H1 (cell line): ENCODE data around the gene SPOCK3. TPM values are rescaled to one million over a fixed set of nuclear protein-coding genes. Genes with fewer than 3 reads are reported as not detected.

Source experiments
- CTCF ChIA-PET: fragments of 300-600 bp; sonication (Branson Sonifier 250); formaldehyde crosslinking; loops from one replicate; lab custom pipeline; 2021; ENCODE audit not compliant: partially characterized antibody; lab: Charles Lee
- POLR2A ChIA-PET: fragments of 300-600 bp; sonication (Branson Sonifier 250); formaldehyde crosslinking; loops from one replicate; lab custom pipeline; 2021; ENCODE audit warnings: inconsistent platforms; ENCODE audit not compliant: partially characterized antibody; lab: Charles Lee
- DNase-seq, 2 experiments: peaks; one replicate each; pipeline versions ENCODE4 v3.0.0 to v3.0.0-alpha.2; 2010 to 2022; ENCODE audit warnings: low spot score in 2 of 2, low read depth in 1 of 2, mixed read lengths in 1 of 2
- FAIRE-seq: peaks from 2 replicates; lab custom pipeline; 2011; peaks lifted over from hg19 to GRCh38; lab: Jason Lieb, UNC
- H2AFZ ChIP-seq: 2 replicates; pipeline ENCODE4 v1.8.1; 2012; ENCODE audit warnings: low read length, inconsistent platforms
- H2AK5ac ChIP-seq: 2 replicates; pipeline ENCODE4 v1.6.1; 2013; ENCODE audit warnings: low read depth, low read length
- H2BK120ac ChIP-seq: replicated peaks from 2 replicates; pipeline ENCODE3; 2013; ENCODE audit warnings: low read depth, low read length, inconsistent platforms
- H2BK12ac ChIP-seq: 2 replicates; pipeline ENCODE4 v1.6.1; 2013; ENCODE audit warnings: low read depth, low read length
- H2BK15ac ChIP-seq: 2 replicates; pipeline ENCODE4 v1.6.1; 2013; ENCODE audit warnings: low read length
- H2BK20ac ChIP-seq: 2 replicates; pipeline ENCODE4 v1.6.1; 2013; ENCODE audit warnings: low read length
- H2BK5ac ChIP-seq: 2 replicates; pipeline ENCODE4 v1.6.1; 2013; ENCODE audit warnings: low read depth, low read length
- H3K14ac ChIP-seq: 2 replicates; pipeline ENCODE4 v1.6.1; 2013; ENCODE audit warnings: inconsistent platforms; ENCODE audit not compliant: insufficient read length
- H3K18ac ChIP-seq: 2 replicates; pipeline ENCODE4 v1.6.1; 2013; ENCODE audit warnings: low read length; ENCODE audit errors: extremely low read depth
- H3K23ac ChIP-seq: 2 replicates; pipeline ENCODE4 v1.6.1; 2013; ENCODE audit warnings: inconsistent platforms; ENCODE audit not compliant: insufficient read length
- H3K23me2 ChIP-seq: 2 replicates; pipeline ENCODE4 v1.6.1; 2013; ENCODE audit warnings: low read depth, low read length
- H3K27ac ChIP-seq: 2 replicates; pipeline ENCODE4 v1.6.1; 2011; ENCODE audit warnings: low read depth, low read length, inconsistent platforms
- H3K27me3 ChIP-seq, 4 experiments: replicated peaks in 1 of 4; 1 replicate in 1 of 4; 2 replicates in 3 of 4; pipeline versions ENCODE4 v1.6.1 to v1.8.1; 2011 to 2013; ENCODE audit warnings: low read length in 3 of 4, mild to moderate bottlenecking in 3 of 4, inconsistent platforms in 2 of 4, mixed read lengths in 2 of 4, moderate library complexity in 1 of 4; ENCODE audit not compliant: control insufficient read depth in 3 of 4, insufficient read depth in 3 of 4; ENCODE audit errors: extremely low read depth in 1 of 4
- H3K36me3 ChIP-seq, 4 experiments: 2 replicates each; pipeline versions ENCODE4 v1.6.1 to v1.8.1; 2011 to 2013; ENCODE audit warnings: mild to moderate bottlenecking in 4 of 4, low read length in 3 of 4, moderate library complexity in 2 of 4, control low read depth in 1 of 4, inconsistent platforms in 1 of 4; ENCODE audit not compliant: insufficient read depth in 4 of 4, control insufficient read depth in 2 of 4
- H3K4ac ChIP-seq: replicated peaks from 2 replicates; pipeline ENCODE3; 2013; ENCODE audit warnings: low read length, low read depth, mixed read lengths, inconsistent platforms; ENCODE audit not compliant: insufficient read length
- H3K4me1 ChIP-seq, 4 experiments: replicated peaks in 1 of 4; 1 replicate in 1 of 4; 2 replicates in 3 of 4; pipeline versions ENCODE4 v1.6.1 to v1.8.1; 2011 to 2013; ENCODE audit warnings: low read length in 3 of 4, inconsistent platforms in 2 of 4, mixed read lengths in 1 of 4; ENCODE audit not compliant: insufficient read depth in 4 of 4, control insufficient read depth in 3 of 4
- H3K4me2 ChIP-seq, 2 experiments: 2 replicates each; pipeline versions ENCODE4 v1.6.1 to v1.8.1; 2011 to 2013; ENCODE audit warnings: low read depth in 2 of 2, low read length in 2 of 2, control low read depth in 1 of 2, inconsistent platforms in 1 of 2, mild to moderate bottlenecking in 1 of 2; ENCODE audit not compliant: insufficient read depth in 1 of 2
- H3K4me3 ChIP-seq, 4 experiments: fragments of 200-600, 300-600 bp in 1 of 4; sonication (generic), shearing (Covaris generic), sonication (Bioruptor Twin) in 1 of 4; 2 replicates each; pipeline versions ENCODE4 v1.5.1 to v1.8.1; 2011 to 2016; ENCODE audit warnings: low read length in 4 of 4, low read depth in 3 of 4, control low read depth in 2 of 4, inconsistent platforms in 2 of 4, mild to moderate bottlenecking in 2 of 4, mixed read lengths in 1 of 4, moderate library complexity in 1 of 4; ENCODE audit not compliant: insufficient read depth in 2 of 4; ENCODE audit errors: extremely low read depth in 1 of 4
- H3K56ac ChIP-seq: replicated peaks from 2 replicates; pipeline ENCODE3; 2013; ENCODE audit warnings: low read depth, mild to moderate bottlenecking, mixed read lengths, low read length, inconsistent platforms; ENCODE audit not compliant: insufficient read length
- H3K79me1 ChIP-seq: 2 replicates; pipeline ENCODE4 v1.6.1; 2013; ENCODE audit warnings: low read depth, low read length, control low read depth
- H3K79me2 ChIP-seq, 2 experiments: 2 replicates each; pipeline versions ENCODE4 v1.6.1 to v1.8.1; 2012 to 2013; ENCODE audit warnings: low read length in 2 of 2, mild to moderate bottlenecking in 2 of 2, inconsistent platforms in 1 of 2; ENCODE audit not compliant: insufficient read depth in 2 of 2, control insufficient read depth in 1 of 2
- H3K9ac ChIP-seq, 4 experiments: replicated peaks in 1 of 4; 1 replicate in 1 of 4; 2 replicates in 3 of 4; pipeline versions ENCODE4 v1.6.1 to v1.8.1; 2011 to 2013; ENCODE audit warnings: low read depth in 3 of 4, low read length in 3 of 4, control low read depth in 2 of 4, mild to moderate bottlenecking in 2 of 4, moderate library complexity in 2 of 4, inconsistent platforms in 1 of 4; ENCODE audit errors: extremely low read depth in 1 of 4
- H3K9me3 ChIP-seq, 2 experiments: 2 replicates each; pipeline versions ENCODE4 v1.6.1 to v1.8.1; 2012 to 2013; ENCODE audit warnings: mild to moderate bottlenecking in 2 of 2, moderate library complexity in 2 of 2, control low read depth in 1 of 2, inconsistent platforms in 1 of 2, low read depth in 1 of 2, low read length in 1 of 2, mixed read lengths in 1 of 2; ENCODE audit not compliant: insufficient read depth in 2 of 2
- H4K20me1 ChIP-seq, 2 experiments: replicated peaks in 1 of 2; 2 replicates each; pipeline versions ENCODE3 to v1.8.1; 2011 to 2013; ENCODE audit warnings: inconsistent platforms in 2 of 2, low read length in 2 of 2, mild to moderate bottlenecking in 1 of 2; ENCODE audit not compliant: insufficient read depth in 2 of 2, control insufficient read depth in 1 of 2
- H4K5ac ChIP-seq: 2 replicates; pipeline ENCODE4 v1.6.1; 2013; ENCODE audit warnings: low read length, low read depth, mixed read lengths, inconsistent platforms; ENCODE audit not compliant: insufficient read length
- H4K8ac ChIP-seq: 2 replicates; pipeline ENCODE4 v1.8.0; 2013; ENCODE audit warnings: mild to moderate bottlenecking, moderate library complexity, low read length, inconsistent platforms; ENCODE audit not compliant: insufficient read depth; ENCODE audit errors: extremely low read depth
- H4K91ac ChIP-seq: replicated peaks from 2 replicates; pipeline ENCODE3; 2013; ENCODE audit warnings: low read length, mixed read lengths, inconsistent platforms; ENCODE audit not compliant: insufficient read length
- ATF2 ChIP-seq: IDR thresholded peaks from 2 replicates; pipeline ENCODE4 v1.6.1; 2012; ENCODE audit warnings: low read length, inconsistent platforms
- CBX8 ChIP-seq: fragments of 300-800, 300-1000 bp; sonication (generic); IDR thresholded peaks from 2 replicates; pipeline ENCODE4 v1.7.1; 2016; ENCODE audit warnings: low read depth, low read length, borderline replicate concordance
- CEBPB ChIP-seq: IDR thresholded peaks from 2 replicates; pipeline ENCODE4 v1.6.1; 2012; ENCODE audit warnings: low read depth, low read length
- CTCF ChIP-seq, 3 experiments: IDR thresholded peaks; 1 replicate in 2 of 3; 2 replicates in 1 of 3; pipeline versions ENCODE4 v1.5.1 to v1.6.1; 2011; ENCODE audit warnings: low read length in 3 of 3, mild to moderate bottlenecking in 3 of 3, inconsistent platforms in 2 of 3, low read depth in 1 of 3, moderate library complexity in 1 of 3; ENCODE audit not compliant: insufficient read depth in 1 of 3; ENCODE audit errors: control extremely low read depth in 1 of 3
- HDAC6 ChIP-seq: IDR thresholded peaks from one replicate; pipeline ENCODE4 v1.7.1; 2012; ENCODE audit warnings: low read depth, mild to moderate bottlenecking, inconsistent platforms, low read length, moderate library complexity
- JUN ChIP-seq: IDR thresholded peaks from 2 replicates; pipeline ENCODE4 v1.6.1; 2011; ENCODE audit warnings: low read depth, mild to moderate bottlenecking, improper control_type of control experiment, low read length
- JUND ChIP-seq: IDR thresholded peaks from 2 replicates; pipeline ENCODE4 v1.6.1; 2011; ENCODE audit warnings: mild to moderate bottlenecking, improper control_type of control experiment, low read length
- SP1 ChIP-seq: IDR thresholded peaks from 2 replicates; pipeline ENCODE4 v1.6.1; 2011; ENCODE audit warnings: low read depth, low read length
- SRF ChIP-seq: IDR thresholded peaks from 2 replicates; pipeline ENCODE4 v1.6.1; 2011; ENCODE audit warnings: mild to moderate bottlenecking, low read depth, low read length, moderate library complexity
- SUZ12 ChIP-seq: fragments of 200-600 bp; sonication (generic); IDR thresholded peaks from 2 replicates; pipeline ENCODE4 v1.6.1; 2012; ENCODE audit warnings: mild to moderate bottlenecking, inconsistent platforms, low read length, moderate library complexity, mixed read lengths
- TAF1 ChIP-seq: IDR thresholded peaks from 2 replicates; pipeline ENCODE4 v1.6.1; 2011; ENCODE audit warnings: mild to moderate bottlenecking, low read depth, low read length
- YY1 ChIP-seq: IDR thresholded peaks from 2 replicates; pipeline ENCODE4 v1.6.1; 2011; ENCODE audit warnings: low read depth, mild to moderate bottlenecking, low read length
- WGBS, 2 experiments: shearing (Covaris generic) in 1 of 2; methylation state at CpG; one replicate each; pipeline versions ENCODE4 v1.1.6 to v1.1.7; 2013 to 2015; ENCODE audit warnings: low lambda C conversion rate in 2 of 2, mixed read lengths in 2 of 2, inconsistent platforms in 1 of 2, low coverage in 1 of 2, missing lambda C conversion rate in 1 of 2; ENCODE audit not compliant: insufficient replicate concordance in 2 of 2, insufficient coverage in 1 of 2, insufficient read length in 1 of 2; ENCODE audit errors: extremely low coverage in 1 of 2, missing lambda C conversion rate in 1 of 2; 5-methylcytosine and 5-hydroxymethylcytosine counted together
- polyA plus RNA-seq, 7 experiments: library from polyadenylated mRNA; depleted of rRNA in 3 of 7; stranded (reverse) in 5 of 7; unstranded in 2 of 7; fragments of >200 nt in 5 of 7; fragments of 200-250 nt in 2 of 7; gene quantifications; 1 replicate in 5 of 7; 2 replicates in 1 of 7; 4 replicates in 1 of 7; pipeline versions ENCODE4 v1.2.1 to v1.2.3, GENCODE V29; 2011 to 2013; ENCODE audit warnings: missing spikeins in 2 of 7, mixed read lengths in 2 of 7
- total RNA-seq: library from RNA; stranded (reverse); fragmentation: NEBNext Ultra II Directional; extraction: Animal tissue kit (Norgen Biotek cat#: 25700); gene quantifications from 2 replicates; pipeline ENCODE4 v1.2.1, GENCODE V29; 2021

The SPOCK3 gene
- total and polyA plus RNA-seq, 2 of the 8 experiments (the other 6 are each of a cell fraction or from before 2014, with no cell fraction given), result 0.14 to 0.60 TPM

- Histone ChIP-seq H3K9ac (no peak overlapping the region), H3K14ac (no peak overlapping the region), H4K20me1 (no peaks in the 10 kb centered on the region), H4K5ac (no peak overlapping the region), H2AFZ (no peak overlapping the region), H3K9me3 (no peaks in the 10 kb centered on the region), H2BK5ac (no peak overlapping the region), H3K79me1 (no peaks in the 10 kb centered on the region), H3K79me2 (no peaks in the 10 kb centered on the region), H3K23ac (no peak overlapping the region), H2BK20ac (no peak overlapping the region), H3K23me2 (no peaks in the 10 kb centered on the region), H4K8ac (no peak overlapping the region), H2BK15ac (no peak overlapping the region), H2BK12ac (no peak overlapping the region), H3K4ac (no peak overlapping the region), H3K27ac (no peak overlapping the region), H3K56ac (no peak overlapping the region), H3K4me1 (no peaks in the 10 kb centered on the region), H3K27me3 (no peaks in the 10 kb centered on the region), H2BK120ac (no peak overlapping the region), H3K4me3 (no peak overlapping the region), H3K4me2 (no peak overlapping the region), H3K36me3 (no peaks in the 10 kb centered on the region), H3K18ac (no peak overlapping the region), H2AK5ac (no peak overlapping the region), H4K91ac (no peak overlapping the region)
- no peak for DNase-seq
- CTCF ChIA-PET, result no interaction called here
- POLR2A ChIA-PET, result no interaction called here
- whole genome bisulfite sequencing, 2 experiments, result 86% methylated on average over 2 of the region's 2 CpGs; no CpG with 5 or more reads in 1 of the 2 experiments
- no peak for FAIRE-seq
- no peak for TF ChIP-seq YY1
- no peak for TF ChIP-seq SP1
- no peak for TF ChIP-seq TAF1
- TF ChIP-seq JUN, result no peak
- no peak for TF ChIP-seq CEBPB
- TF ChIP-seq ATF2, result no peak
- TF ChIP-seq JUND, result no peak
- TF ChIP-seq CTCF (IDR thresholded peaks at IDR 0.05; ENCODE audit: control extremely low read depth in 1 of 3, insufficient read depth in 1 of 3, low read depth in 1 of 3, low read length in 3 of 3), result no peak
- no peak for TF ChIP-seq SRF
- TF ChIP-seq HDAC6, result no peak
- TF ChIP-seq SUZ12, result no peak
- TF ChIP-seq CBX8, result no peak
Measured at GRCh38 chr4:167136270-167136669, 98.0 kb downstream of the SPOCK3 start.
